Memory B cell (primary cell): ENCODE results near the gene CD109.

Source experiments
- ATAC-seq: fragments of 150-1000 bp; cut with Tn5 transposase; 2 replicates; pipeline ENCODE4 v1.10.0; 2021; ENCODE audit warnings: low read depth, mild to moderate bottlenecking, moderate library complexity
- DNase-seq, 2 donors: peaks; one replicate each; pipeline ENCODE4 v3.0.0; 2022; ENCODE audit warnings: low spot score in 2 of 2
- H3K27ac Mint-ChIP-seq: one replicate; pipeline ENCODE4 v1.8.0; 2022; ENCODE audit warnings: mild to moderate bottlenecking, moderate library complexity, mixed read lengths
- H3K27me3 Mint-ChIP-seq: one replicate; pipeline ENCODE4 v1.8.0; 2022; ENCODE audit warnings: mixed read lengths
- H3K36me3 Mint-ChIP-seq: one replicate; pipeline ENCODE4 v1.8.0; 2022; ENCODE audit warnings: mild to moderate bottlenecking, mixed read lengths
- H3K4me1 Mint-ChIP-seq: one replicate; pipeline ENCODE4 v1.8.0; 2022; ENCODE audit warnings: mixed read lengths
- H3K4me3 Mint-ChIP-seq: one replicate; pipeline ENCODE4 v1.8.0; 2022; ENCODE audit warnings: mild to moderate bottlenecking, moderate library complexity, mixed read lengths
- H3K9me3 Mint-ChIP-seq: one replicate; pipeline ENCODE4 v1.8.0; 2022; ENCODE audit warnings: mixed read lengths

Gene CD109

DNA sequence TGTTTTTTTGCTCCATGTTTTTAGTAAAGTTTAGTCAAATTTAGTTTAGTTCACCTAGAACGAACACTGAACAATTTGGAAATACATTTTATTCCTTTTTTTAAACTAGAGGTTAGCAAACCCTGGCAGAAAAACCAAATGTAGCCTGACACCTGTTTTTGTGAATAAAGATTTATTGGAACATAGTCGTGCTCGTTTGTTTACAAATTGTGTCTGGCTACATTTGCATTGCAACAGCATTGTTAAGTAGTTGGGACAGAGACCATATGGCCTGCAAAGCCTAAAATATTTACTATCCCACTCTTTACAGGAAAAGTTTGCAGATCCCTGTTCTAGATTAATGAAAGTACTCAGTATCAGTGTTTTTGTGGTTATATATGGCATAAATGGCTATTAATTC, 56.9 kb downstream of the CD109 start:
- ATAC-seq, result no peak
- Mint-ChIP-seq H3K27ac (no peak overlapping the region), H3K36me3 (no peaks in the 10 kb centered on the region), H3K27me3 (peaks cover 2% of the 10 kb centered on the region), H3K4me3 (no peak overlapping the region), H3K9me3 (no peaks in the 10 kb centered on the region), H3K4me1 (no peaks in the 10 kb centered on the region)
- no peak for DNase-seq

DNA sequence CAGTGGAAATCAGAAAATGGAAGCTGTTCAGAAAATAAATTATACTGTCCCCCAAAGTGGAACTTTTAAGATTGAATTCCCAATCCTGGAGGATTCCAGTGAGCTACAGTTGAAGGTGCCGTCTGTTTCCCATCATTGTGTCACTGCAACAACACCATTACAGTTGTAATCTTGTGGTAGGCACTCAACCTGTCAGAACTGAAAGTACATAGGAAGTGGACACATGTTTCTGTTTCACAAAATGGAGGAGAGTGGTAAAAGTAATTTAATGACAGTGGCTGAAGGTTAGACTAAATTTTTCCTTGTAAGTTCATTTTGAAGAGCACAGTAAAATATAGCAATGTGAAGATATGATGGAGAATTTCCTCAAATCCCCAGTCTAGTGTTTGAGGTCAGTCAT, 70.0 kb downstream of the CD109 start:
- Mint-ChIP-seq H3K4me1 (no peaks in the 10 kb centered on the region), H3K36me3 (no peaks in the 10 kb centered on the region), H3K27me3 (peaks cover 2% of the 10 kb centered on the region), H3K9me3 (no peaks in the 10 kb centered on the region), H3K27ac (no peak overlapping the region), H3K4me3 (no peak overlapping the region)
- ATAC-seq (no peak), DNase-seq (no peak)

GRCh38 chr6:73768558-73768957, 72.6 kb downstream of the CD109 start:
- DNase-seq (no peak), ATAC-seq (no peak)
- H3K36me3 Mint-ChIP-seq, result no peaks in the 10 kb centered on the region
- H3K27ac Mint-ChIP-seq, result no peak overlapping the region
- no peaks in the 10 kb centered on the region for H3K4me1 Mint-ChIP-seq
- peaks cover 4% of the 10 kb centered on the region for H3K27me3 Mint-ChIP-seq
- no peaks in the 10 kb centered on the region for H3K9me3 Mint-ChIP-seq
- H3K4me3 Mint-ChIP-seq, result no peak overlapping the region

DNA sequence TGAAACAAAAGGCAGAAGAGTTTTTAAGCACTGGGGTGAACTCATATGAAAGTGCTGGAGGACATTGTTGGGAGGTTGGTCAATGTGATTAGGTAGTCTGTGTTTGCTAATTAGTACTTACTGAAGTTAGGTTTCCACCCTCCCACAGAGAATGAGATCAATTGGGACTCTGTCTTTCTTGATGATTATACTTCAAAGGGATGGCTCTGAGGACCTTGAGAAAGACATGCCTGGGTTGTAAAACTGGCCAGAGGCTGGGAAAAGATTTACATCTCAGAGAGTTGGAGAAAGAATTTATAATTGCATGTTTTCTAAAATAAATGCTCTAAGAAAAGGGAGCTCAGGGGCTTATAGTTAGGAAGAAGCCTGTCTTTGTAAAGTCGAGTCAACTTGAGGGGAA, 74.0 kb downstream of the CD109 start:
- Mint-ChIP-seq H3K27me3 (peaks cover 3% of the 10 kb centered on the region), H3K4me1 (no peaks in the 10 kb centered on the region), H3K36me3 (no peaks in the 10 kb centered on the region), H3K4me3 (no peak overlapping the region), H3K9me3 (no peaks in the 10 kb centered on the region), H3K27ac (no peak overlapping the region)
- ATAC-seq, result no peak
- DNase-seq, result no peak

DNA sequence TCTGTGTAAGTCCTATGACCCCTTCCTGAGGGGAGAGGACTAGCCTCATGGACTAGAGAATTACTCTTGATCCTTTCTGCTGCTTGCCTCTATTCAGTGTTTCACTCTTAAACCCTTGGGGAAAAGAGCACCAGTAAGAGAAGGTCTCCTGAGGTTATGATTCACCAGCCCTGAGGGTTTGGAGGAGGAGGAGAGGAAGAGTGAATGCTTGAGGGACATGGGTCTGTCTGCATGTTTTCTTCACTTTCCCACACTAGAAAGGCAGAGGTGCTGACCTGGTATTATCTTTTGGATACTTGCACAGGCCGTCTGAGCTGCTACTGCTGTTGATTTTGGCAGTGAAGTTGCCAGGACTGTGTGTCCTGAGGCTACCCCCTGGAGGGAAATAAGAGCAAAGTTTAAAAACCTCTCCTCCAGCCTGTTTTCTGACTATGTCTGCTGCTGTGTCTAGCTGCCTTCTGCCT, 78.3 kb downstream of the CD109 start:
- no peaks in the 10 kb centered on the region for H3K4me1 Mint-ChIP-seq
- no peaks in the 10 kb centered on the region for H3K9me3 Mint-ChIP-seq
- no peaks in the 10 kb centered on the region for H3K36me3 Mint-ChIP-seq
- H3K27ac Mint-ChIP-seq, result no peak overlapping the region
- DNase-seq (no peak), ATAC-seq (no peak)
- H3K4me3 Mint-ChIP-seq, result no peak overlapping the region
- peaks cover 2% of the 10 kb centered on the region for H3K27me3 Mint-ChIP-seq

GRCh38 chr6:73779943-73780342, 83.9 kb downstream of the CD109 start:
- Mint-ChIP-seq H3K4me1 (no peaks in the 10 kb centered on the region), H3K27ac (no peak overlapping the region), H3K9me3 (no peaks in the 10 kb centered on the region), H3K27me3 (peaks cover 4% of the 10 kb centered on the region), H3K36me3 (no peaks in the 10 kb centered on the region), H3K4me3 (no peak overlapping the region)
- ATAC-seq (no peak), DNase-seq (no peak)

- Mint-ChIP-seq H3K36me3 (no peaks in the 10 kb centered on the region), H3K4me3 (no peak overlapping the region), H3K4me1 (no peaks in the 10 kb centered on the region), H3K27me3 (peaks cover 4% of the 10 kb centered on the region), H3K27ac (no peak overlapping the region), H3K9me3 (no peaks in the 10 kb centered on the region)
- no peak for DNase-seq
- ATAC-seq, result no peak
Observed at GRCh38 chr6:73782911-73783310, 86.9 kb downstream of the CD109 start.

DNA sequence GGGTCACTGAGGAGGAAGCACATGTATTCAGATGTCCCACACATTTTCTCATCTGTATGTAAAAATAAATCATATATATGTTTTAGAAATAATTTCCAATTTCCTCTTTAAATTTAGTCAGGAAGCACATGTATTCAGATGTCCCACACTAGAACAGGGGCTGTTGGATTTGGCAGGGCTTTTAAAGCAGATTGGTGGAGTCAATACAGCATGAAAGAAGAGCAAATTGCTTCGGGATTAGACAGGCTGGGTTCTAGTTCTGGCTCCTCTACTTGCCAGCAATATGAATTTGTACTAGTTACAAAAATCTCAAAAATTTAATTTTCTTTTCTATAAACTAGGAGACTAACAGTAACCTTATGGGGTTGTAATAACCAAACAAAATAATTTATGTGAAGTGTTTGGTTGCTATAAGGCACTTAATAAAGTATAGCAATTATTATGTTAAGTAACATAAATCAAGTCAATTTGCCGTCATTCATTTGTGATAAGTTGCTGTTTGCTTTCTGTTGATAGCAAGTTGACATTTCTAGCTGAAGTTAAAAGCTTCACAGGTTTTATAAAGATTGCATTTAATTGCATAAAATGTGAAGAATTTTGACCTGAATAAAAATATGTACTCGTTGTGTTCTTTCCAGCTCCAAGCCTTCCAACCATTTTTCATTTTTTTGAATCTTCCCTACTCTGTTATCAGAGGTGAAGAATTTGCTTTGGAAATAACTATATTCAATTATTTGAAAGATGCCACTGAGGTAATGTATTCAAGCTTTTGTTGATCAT, 88.9 kb downstream of the CD109 start:
- Mint-ChIP-seq H3K4me3 (no peak overlapping the region), H3K4me1 (no peaks in the 10 kb centered on the region), H3K9me3 (no peaks in the 10 kb centered on the region), H3K27ac (no peak overlapping the region), H3K36me3 (no peaks in the 10 kb centered on the region), H3K27me3 (peaks cover 4% of the 10 kb centered on the region)
- ATAC-seq (no peak), DNase-seq (no peak)

- no peak overlapping the region for H3K27ac Mint-ChIP-seq
- no peaks in the 10 kb centered on the region for H3K4me1 Mint-ChIP-seq
- H3K36me3 Mint-ChIP-seq, result no peaks in the 10 kb centered on the region
- DNase-seq (no peak), ATAC-seq (no peak)
- H3K9me3 Mint-ChIP-seq, result no peaks in the 10 kb centered on the region
- no peak overlapping the region for H3K4me3 Mint-ChIP-seq
- H3K27me3 Mint-ChIP-seq, result no peaks in the 10 kb centered on the region
Observed at GRCh38 chr6:73790574-73790973, 94.6 kb downstream of the CD109 start.

GRCh38 chr6:73791336-73791735, 95.3 kb downstream of the CD109 start:
- Mint-ChIP-seq H3K27me3 (no peaks in the 10 kb centered on the region), H3K4me1 (no peaks in the 10 kb centered on the region), H3K27ac (no peak overlapping the region), H3K9me3 (no peaks in the 10 kb centered on the region), H3K4me3 (no peak overlapping the region), H3K36me3 (no peaks in the 10 kb centered on the region)
- ATAC-seq (no peak), DNase-seq (no peak)

- Mint-ChIP-seq H3K4me1 (no peaks in the 10 kb centered on the region), H3K9me3 (no peaks in the 10 kb centered on the region), H3K36me3 (no peaks in the 10 kb centered on the region), H3K27ac (no peak overlapping the region), H3K4me3 (no peak overlapping the region), H3K27me3 (no peaks in the 10 kb centered on the region)
- DNase-seq (no peak), ATAC-seq (no peak)
Observed at GRCh38 chr6:73792738-73793137, 96.7 kb downstream of the CD109 start.

DNA sequence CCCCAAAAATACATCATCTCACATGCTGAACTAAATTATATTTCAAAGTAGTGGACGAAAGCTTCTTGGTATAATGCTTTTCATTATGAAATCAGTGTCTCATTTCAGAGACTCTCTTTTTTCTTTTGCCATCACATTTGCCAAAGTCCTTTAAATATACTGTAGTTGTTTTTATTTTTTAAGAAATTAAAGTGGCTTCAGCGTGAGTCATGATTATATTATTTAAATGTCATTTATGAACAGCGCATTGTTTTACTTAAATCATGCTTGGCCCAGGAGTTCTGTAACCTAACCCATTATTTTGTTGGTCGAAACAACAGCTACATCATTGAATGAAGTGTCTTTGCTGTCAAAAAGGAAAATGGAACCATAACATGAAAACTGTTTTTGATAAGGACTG, 100.9 kb downstream of the CD109 start:
- Mint-ChIP-seq H3K36me3 (no peaks in the 10 kb centered on the region), H3K4me1 (no peaks in the 10 kb centered on the region), H3K9me3 (no peaks in the 10 kb centered on the region), H3K27ac (no peak overlapping the region), H3K4me3 (no peak overlapping the region), H3K27me3 (no peaks in the 10 kb centered on the region)
- ATAC-seq, result no peak
- DNase-seq, result no peak

- no peak overlapping the region for H3K27ac Mint-ChIP-seq
- H3K36me3 Mint-ChIP-seq, result no peaks in the 10 kb centered on the region
- H3K27me3 Mint-ChIP-seq, result no peaks in the 10 kb centered on the region
- ATAC-seq, result no peak
- H3K9me3 Mint-ChIP-seq, result no peaks in the 10 kb centered on the region
- H3K4me1 Mint-ChIP-seq, result no peaks in the 10 kb centered on the region
- H3K4me3 Mint-ChIP-seq, result no peak overlapping the region
- no peak for DNase-seq
Observed at GRCh38 chr6:73797861-73798260, 101.9 kb downstream of the CD109 start.

- ATAC-seq, result no peak
- H3K27ac Mint-ChIP-seq, result no peak overlapping the region
Observed at GRCh38 chr6:73798592-73798991, 102.6 kb downstream of the CD109 start.

GRCh38 chr6:73800997-73801396, 105.0 kb downstream of the CD109 start:
- ATAC-seq (no peak), DNase-seq (no peak)
- H3K4me1 Mint-ChIP-seq, result no peaks in the 10 kb centered on the region
- no peaks in the 10 kb centered on the region for H3K9me3 Mint-ChIP-seq
- H3K36me3 Mint-ChIP-seq, result no peaks in the 10 kb centered on the region
- H3K27ac Mint-ChIP-seq, result no peak overlapping the region
- H3K4me3 Mint-ChIP-seq, result no peak overlapping the region
- peaks cover 2% of the 10 kb centered on the region for H3K27me3 Mint-ChIP-seq

More at GRCh38 chr6:73798592-73798991, 102.6 kb downstream of the CD109 start:
- Mint-ChIP-seq H3K9me3 (no peaks in the 10 kb centered on the region), H3K36me3 (no peaks in the 10 kb centered on the region), H3K4me1 (no peaks in the 10 kb centered on the region), H3K27me3 (no peaks in the 10 kb centered on the region), H3K4me3 (no peak overlapping the region)
- DNase-seq, result no peak
